Cerebellar nuclear complex (tissue), 1 donor: ENCODE measurements around the gene FGF2.

Experiments used
- DNase-seq, 2 experiments: peaks; one replicate each; lab custom pipeline; 2025; lab: John Stamatoyannopoulos, UW

FGF2 gene

GRCh38 chr4:122894827-122895226 is 68.2 kb downstream of the FGF2 start:
- DNase-seq: no peak

DNA sequence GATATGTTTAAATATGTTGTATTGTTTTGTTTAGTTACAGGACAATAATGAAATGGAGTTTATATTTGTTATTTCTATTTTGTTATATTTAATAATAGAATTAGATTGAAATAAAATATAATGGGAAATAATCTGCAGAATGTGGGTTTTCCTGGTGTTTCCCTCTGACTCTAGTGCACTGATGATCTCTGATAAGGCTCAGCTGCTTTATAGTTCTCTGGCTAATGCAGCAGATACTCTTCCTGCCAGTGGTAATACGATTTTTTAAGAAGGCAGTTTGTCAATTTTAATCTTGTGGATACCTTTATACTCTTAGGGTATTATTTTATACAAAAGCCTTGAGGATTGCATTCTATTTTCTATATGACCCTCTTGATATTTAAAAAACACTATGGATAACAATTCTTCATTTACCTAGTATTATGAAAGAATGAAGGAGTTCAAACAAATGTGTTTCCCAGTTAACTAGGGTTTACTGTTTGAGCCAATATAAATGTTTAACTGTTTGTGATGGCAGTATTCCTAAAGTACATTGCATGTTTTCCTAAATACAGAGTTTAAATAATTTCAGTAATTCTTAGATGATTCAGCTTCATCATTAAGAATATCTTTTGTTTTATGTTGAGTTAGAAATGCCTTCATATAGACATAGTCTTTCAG is 68.8 kb downstream of the FGF2 start:
- DNase-seq: no peak

DNA sequence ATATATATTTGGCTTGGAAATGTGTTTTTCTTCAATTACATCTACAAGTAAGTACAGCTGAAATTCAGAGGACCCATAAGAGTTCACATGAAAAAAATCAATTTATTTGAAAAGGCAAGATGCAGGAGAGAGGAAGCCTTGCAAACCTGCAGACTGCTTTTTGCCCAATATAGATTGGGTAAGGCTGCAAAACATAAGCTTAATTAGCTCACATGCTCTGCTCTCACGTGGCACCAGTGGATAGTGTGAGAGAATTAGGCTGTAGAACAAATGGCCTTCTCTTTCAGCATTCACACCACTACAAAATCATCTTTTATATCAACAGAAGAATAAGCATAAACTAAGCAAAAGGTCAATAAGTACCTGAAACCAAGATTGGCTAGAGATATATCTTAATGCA is 69.6 kb downstream of the FGF2 start:
- DNase-seq: no peak

DNA sequence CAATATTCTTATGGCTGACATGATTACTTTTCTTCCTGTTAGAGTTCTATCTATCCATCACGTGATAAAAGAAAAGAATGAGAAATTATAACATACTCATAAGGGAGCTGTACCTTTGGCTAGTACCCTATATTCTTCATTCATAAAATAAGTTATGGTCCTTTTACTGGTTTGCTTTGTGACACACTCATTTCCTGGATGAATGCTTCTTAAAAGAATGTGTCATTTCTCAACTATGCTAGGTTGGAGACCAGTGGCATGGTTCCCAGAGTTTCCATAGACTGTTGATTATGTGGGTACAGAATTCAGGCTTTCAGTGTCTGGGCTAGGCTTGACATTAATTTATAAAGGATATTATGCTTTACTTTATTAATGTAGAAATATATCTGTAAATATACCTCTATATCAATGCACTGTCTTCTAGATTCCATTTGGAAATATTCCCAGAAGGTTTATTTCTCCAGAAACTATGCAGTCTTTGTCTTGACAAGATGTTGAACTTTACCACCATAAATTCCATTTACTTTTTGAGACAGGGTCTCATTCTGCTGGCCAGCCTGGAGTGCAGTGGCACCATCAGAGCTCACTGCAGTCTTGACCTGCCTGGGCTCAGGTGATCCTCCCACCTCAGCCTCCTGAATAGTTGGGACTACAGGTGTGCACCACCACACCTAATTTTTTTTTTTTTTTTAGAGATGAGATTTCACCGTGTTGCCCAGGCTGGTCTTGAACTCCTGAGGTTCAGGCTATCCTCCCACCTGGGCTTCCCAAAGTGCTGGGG is 71.9 kb downstream of the FGF2 start:
- no peak for DNase-seq

DNA sequence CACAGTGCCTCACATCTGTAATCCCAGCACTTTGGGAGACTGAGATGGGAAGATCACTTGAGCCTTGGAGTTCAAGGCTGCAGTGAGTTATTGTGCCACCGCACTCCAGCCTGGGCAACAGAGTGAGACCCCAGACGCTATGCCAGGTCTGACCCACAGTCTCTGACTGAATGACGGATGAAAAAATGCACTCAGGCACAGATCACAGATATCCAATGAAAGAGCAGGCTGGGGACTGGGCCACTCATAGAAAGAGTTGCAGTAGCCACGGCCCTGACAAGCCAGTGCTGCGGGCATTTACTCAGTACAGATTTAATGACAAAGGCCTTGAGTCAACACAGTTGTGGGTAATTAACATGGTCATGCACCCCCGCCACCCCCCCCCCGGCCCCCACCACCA is 73.1 kb downstream of the FGF2 start:
- DNase-seq: no peak

GRCh38 chr4:122900314-122900713 is 73.7 kb downstream of the FGF2 start:
- DNase-seq: no peak

DNA sequence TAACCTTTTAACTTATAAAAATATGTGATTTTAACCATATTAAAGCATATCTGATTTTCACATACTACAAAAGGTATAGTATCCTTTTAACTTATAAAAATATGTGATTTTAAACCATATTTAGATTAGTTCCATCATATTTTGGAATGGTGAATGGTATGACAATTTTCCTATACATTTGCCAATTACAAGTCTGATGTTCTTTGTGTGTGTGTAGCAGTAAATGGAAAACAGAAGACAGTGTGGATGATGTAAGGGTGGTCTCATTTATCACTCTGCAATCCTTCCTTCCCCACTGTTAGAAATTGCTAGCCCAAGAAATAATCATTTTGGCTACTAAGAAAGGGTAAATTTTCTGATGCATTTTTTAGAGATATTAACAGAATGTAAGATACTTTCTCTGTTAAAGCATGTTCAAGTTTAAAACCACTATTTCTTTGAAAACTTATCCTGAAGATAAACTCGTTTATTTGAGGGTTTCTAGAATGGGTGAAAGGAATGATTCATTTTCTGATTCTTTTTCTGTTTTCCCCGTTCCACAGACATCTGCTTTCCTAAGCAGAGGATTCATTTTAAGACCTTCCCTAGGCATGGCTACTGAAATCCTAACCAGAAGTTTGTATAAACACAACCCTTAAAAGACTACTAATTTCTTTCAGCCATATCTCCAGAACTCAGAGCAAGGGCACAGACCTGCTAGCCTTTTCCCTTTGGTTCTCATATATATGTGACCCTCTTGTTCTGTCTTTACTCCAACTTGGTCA is 74.8 kb downstream of the FGF2 start:
- DNase-seq: no peak

GRCh38 chr4:122903766-122904288 is 77.2 kb downstream of the FGF2 start:
- DNase-seq: no peak

DNA sequence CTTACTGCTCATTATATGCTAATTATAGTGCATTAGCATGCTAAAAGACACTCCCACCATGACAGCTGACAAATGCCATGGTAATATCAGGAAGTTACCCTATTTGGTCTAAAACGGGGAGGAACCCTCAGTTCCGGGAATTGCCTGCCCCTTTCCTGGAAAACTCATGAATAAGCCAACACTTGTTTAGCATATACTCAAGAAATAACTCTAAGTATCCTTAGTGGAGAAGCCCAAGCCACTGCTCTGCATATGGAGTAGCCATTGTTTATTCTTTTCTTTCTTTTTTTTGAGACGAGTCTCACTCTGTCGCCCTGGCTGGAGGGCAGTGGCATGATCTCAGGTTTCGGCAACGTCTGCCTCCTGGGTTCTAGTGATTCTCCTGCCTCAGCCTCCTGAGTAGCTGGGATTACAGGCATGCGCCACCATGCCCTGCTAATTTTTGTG is 80.3 kb downstream of the FGF2 start:
- DNase-seq: no peak

DNA sequence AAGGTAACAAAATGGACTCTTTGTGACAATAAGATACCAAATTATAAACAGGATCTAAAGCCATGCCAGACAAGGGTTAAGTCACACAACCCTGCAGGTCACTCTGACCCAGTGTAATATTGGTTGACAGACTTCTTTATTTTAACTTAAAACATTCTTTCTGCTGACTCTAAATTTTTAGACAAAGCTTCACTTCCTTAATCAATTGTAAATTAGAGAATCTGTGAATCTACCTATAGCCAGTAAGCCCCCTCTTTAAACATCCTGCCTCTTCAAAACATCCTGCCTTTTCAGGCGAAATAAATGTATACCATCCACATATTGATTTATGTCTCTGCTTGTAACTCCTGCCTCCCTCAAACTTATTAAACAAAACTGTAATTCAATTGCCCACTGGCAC is 81.6 kb downstream of the FGF2 start:
- DNase-seq: no peak

GRCh38 chr4:122909683-122910082 is 83.1 kb downstream of the FGF2 start:
- no peak for DNase-seq

- DNase-seq: no peak
Measured at GRCh38 chr4:122911588-122911987, 85.0 kb downstream of the FGF2 start.

DNA sequence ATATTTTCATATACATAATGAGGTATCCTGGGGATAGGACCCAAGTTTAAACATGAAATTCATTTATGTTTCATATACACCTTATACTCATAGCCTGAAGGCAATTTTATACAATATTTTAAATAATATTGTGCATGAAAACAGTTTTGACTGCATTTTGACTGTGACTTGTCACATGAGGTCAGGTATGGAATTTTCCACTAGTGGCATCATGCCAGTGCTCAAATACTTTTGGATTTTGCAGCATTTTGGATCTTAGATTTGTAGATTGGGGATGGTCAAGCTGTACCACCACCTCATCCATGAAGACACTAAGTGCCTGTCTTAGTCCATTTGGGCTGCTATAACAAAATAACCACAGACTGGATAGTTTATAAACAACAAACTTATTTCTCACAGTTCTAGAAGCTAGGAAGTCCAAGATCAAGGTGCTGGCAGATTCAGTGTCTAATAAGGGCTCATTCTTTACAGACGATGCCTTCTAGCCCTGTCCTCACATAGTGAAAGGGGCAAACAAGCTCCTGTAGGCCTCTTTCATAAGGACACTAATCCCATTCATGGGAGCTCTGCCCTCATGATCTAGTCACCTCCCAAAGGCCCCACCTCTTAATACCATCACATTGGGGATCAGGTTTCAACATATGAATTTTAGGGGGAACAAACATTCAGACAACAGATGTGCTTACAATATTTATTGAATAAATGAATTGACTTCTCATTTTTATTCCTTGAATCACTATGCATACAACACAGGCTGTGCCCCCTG is 86.4 kb downstream of the FGF2 start:
- no peak for DNase-seq

DNA sequence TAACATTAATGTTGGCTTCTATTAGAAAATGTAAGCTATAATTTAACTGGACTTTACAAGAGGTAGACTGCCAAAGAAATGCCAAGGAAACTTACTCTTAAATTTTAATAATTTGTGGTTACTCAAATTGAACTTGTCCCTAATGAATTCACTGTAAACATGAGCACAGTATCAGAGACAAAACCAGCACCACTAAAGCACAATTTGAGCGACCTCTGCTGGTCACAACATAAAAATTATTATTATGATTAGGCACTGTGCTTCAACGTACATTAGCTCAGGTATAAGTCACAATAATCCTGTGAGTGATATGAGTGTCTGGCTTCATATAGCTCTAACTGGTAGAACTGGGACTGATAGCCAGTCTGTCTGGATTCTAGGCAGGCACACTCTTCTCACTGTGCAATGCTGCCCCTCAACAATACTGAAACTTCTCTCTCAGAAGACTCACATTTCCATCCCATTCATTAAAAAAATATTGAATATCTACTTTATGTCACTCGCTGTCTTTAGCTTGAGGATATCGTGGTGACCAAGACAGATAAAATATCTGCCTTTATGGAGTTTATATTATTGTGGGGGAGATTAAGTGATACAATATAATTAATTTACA is 87.8 kb downstream of the FGF2 start:
- DNase-seq: no peak

- no peak for DNase-seq
Measured at GRCh38 chr4:122914938-122915337, 88.3 kb downstream of the FGF2 start.

DNA sequence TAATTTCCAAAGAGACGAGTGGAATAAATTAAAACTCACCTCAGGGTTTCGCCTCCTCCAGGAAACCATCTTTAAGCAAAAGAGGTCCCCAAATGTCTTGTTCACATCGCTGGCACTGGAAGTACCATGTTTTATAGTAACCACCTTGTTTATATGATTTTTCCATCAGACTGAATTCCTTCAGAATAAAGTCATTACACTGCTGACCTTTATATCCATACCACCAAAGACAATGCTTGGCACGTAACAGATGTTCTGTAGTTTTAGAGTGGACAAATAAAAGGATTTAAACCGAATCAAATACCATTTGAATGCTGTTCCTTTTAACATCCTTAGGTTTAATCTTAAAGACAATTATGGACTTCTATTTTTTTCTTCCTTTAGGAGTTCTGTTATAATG is 91.1 kb downstream of the FGF2 start:
- no peak for DNase-seq

DNA sequence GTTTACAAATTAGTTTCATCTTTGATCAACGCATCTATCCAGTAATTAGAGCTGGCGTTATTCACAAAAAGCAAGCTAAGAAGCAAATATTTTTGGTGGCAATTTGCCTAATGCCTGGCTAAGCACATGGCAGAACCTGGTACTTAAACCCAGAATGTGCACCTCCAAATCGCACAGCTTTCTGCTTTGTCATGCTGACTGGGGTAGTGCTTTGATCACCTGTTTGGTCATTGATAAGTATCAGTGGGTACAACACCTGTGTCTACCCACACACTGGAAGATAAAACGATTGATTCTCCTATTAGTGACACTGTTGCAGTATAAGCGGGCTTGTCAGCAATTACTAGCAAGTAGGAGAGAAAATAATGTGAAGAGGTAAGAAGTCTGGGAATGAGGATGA is 93.8 kb downstream of the FGF2 start:
- no peak for DNase-seq

DNA sequence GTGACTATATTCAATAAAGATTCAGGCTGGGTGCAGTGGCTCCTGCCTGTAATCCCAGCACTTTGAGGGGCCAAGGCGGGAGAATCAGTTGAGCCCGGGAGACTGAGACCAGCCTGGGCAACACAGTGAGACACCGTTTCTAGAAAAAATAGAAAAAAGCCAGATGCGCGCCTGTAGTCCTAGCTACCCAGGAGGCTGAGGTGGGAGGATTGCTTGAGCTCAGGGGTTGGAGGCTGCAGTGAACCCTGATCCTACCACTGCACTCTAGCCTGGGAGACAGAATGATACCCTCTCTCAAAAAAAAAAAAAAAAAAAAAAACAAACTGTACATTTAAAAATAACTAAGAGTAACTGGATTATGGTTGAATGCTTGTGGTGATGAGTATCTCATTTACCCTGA is 94.7 kb downstream of the FGF2 start:
- no peak for DNase-seq

- peak in 1 of 2 experiments; percentile 38 for DNase-seq
Measured at GRCh38 chr4:122921971-122922876, 95.6 kb downstream of the FGF2 start, which contains the start of gene NUDT6. NUDT6 (minus strand) TSS chr4:122922597; CDS start chr4:122922572, 25 bp downstream.

DNA sequence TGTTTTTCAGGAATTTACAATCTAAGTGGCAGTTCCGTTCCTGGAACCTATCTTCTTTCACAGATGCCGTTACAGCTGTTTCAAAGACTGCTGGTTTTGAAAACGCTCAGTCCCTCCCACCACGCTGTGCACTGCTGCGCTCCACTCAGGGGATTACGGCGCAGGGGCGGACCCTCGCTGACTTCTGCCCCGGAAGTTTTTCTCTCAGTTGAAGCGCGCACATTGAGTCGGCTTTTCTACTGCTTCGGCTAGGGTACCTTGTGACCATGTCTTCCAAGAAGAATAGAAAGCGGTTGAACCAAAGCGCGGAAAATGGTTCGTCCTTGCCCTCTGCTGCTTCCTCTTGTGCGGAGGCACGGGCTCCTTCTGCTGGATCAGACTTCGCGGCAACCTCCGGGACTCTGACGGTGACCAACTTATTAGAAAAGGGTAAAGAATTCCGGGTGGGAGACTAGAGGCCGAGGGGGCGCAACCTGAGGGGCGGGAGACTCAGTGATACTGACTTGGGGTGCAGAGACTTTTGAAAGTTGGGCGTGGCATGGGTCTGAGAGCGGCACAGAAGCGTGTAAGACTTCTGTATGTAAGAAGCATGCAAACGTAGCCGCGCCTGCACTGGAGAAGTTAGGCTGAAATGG is 96.4 kb downstream of the FGF2 start:
- peak; percentile 24 to 88 for DNase-seq
